Mucosa of descending colon (tissue), 3 donors: ENCODE measurements around the gene ZCCHC10. TPM values are rescaled to one million over a fixed set of nuclear protein-coding genes. Genes with fewer than 3 reads are reported as not detected.
"Not testable (repeated sequence)": the region's sequence is repeated elsewhere in the genome, so short reads cannot be mapped to it uniquely, and the experiment has no call there.

ENCODE experiments used
- ATAC-seq: fragments of 200-7000 bp; cut with Tn5 transposase; one replicate; pipeline ENCODE4 v1.9.1; 2020; ENCODE audit warnings: mild to moderate bottlenecking, moderate library complexity
- DNase-seq, 3 donors: peaks; one replicate each; pipeline ENCODE4 v3.0.0-alpha.2; 2020
- H3K36me3 ChIP-seq: fragments of 200-600 bp; one replicate; pipeline ENCODE4 v1.8.0; 2021; ENCODE audit warnings: low read depth, mild to moderate bottlenecking
- H3K4me1 ChIP-seq: fragments of 200-600 bp; one replicate; pipeline ENCODE4 v1.8.0; 2021; ENCODE audit warnings: low read depth, mild to moderate bottlenecking
- H3K4me3 ChIP-seq: fragments of 200-600 bp; one replicate; pipeline ENCODE4 v1.8.0; 2021; ENCODE audit warnings: mild to moderate bottlenecking
- H3K9me3 ChIP-seq: fragments of 200-600 bp; one replicate; pipeline ENCODE4 v1.8.0; 2021; ENCODE audit warnings: mild to moderate bottlenecking
- CTCF ChIP-seq: fragments of 200-600 bp; IDR thresholded peaks from one replicate; pipeline ENCODE4 v1.8.0; 2022; ENCODE audit warnings: antibody characterized with exemption, mild to moderate bottlenecking
- intact Hi-C, 2 donors: fragments of 100-400 bp; cut with DNase I in 1 of 2; cut with micrococcal nuclease in 1 of 2; formaldehyde crosslinking; loops; one replicate each; pipeline versions ENCODE4 v1.11.0 to v1.11.1; 2022; cut with DNase I, micrococcal nuclease
- total RNA-seq, 3 donors: library from RNA; stranded (reverse); fragmentation: NEBNext Ultra II Directional in 2 of 3; extraction: Animal tissue kit (Norgen Biotek cat#: 25700) in 2 of 3; gene quantifications; one replicate each; pipeline versions ENCODE4 v1.2.1 to v1.2.4, GENCODE V29; 2021 to 2023
- donor health status: DM: no; HTN: no; CAD: no; lungs with moderate emphysema.
- donor health status: DM: no; HTN: no; CAD: no.
- donor health status: DM: no; HTN: yes; CAD: no.

ZCCHC10 gene
- total RNA-seq, 3 donors from 2014 or later = 20.4 to 35.0 (median 29.2) TPM

- ATAC-seq = no peak
- no peak for TF ChIP-seq CTCF
- intact Hi-C loops = no loop called here
Measured at GRCh38 chr5:133026664-133027153, 360 bp upstream of the ZCCHC10 start.

GRCh38 chr5:133019471-133019870 lies 6.9 kb downstream of the ZCCHC10 start:
- DNase-seq, H3K4me1 ChIP-seq, intact Hi-C loops, H3K9me3 ChIP-seq, H3K36me3 ChIP-seq, ATAC-seq, H3K4me3 ChIP-seq: not testable (repeated sequence)

More at GRCh38 chr5:133026664-133027153, 360 bp upstream of the ZCCHC10 start:
- Histone ChIP-seq H3K4me1 (peaks cover 17% of the 10 kb centered on the region), H3K9me3 (no peaks in the 10 kb centered on the region), H3K4me3 (no peak overlapping the region), H3K36me3 (no peaks in the 10 kb centered on the region)
- DNase-seq = no peak

DNA sequence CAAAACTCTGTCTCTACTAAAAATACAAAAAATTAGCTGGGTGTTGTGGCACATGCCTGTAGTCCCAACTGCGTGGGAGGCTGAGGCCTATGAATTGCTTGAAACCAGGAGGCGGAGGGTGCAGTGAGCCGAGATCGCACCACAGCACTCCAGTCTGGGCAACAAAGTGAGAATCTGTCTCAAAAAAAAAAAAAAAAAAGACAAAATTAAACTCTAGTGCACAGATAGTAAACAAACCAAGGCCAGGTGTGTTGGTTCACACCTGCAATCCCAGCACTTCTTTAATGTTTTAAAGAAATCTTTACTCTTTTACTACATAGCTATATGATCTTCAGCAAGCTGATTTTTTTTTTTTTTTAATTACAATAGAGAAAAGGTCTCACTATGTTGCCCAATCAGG lies 8.4 kb downstream of the ZCCHC10 start:
- DNase-seq = no peak
- ATAC-seq = no peak
- H3K36me3 ChIP-seq = no peaks in the 10 kb centered on the region

GRCh38 chr5:133015466-133015865 lies 10.9 kb downstream of the ZCCHC10 start:
- intact Hi-C loops = no loop called here
- DNase-seq = no peak
- Histone ChIP-seq H3K4me3 (no peak overlapping the region), H3K36me3 (no peaks in the 10 kb centered on the region), H3K9me3 (no peaks in the 10 kb centered on the region), H3K4me1 (peaks cover 6% of the 10 kb centered on the region)
- no peak for TF ChIP-seq CTCF
- no peak for ATAC-seq

More for the DNA sequence above, 8.4 kb downstream of the ZCCHC10 start:
- peaks cover 6% of the 10 kb centered on the region for H3K4me1 ChIP-seq
- no peaks in the 10 kb centered on the region for H3K9me3 ChIP-seq
- intact Hi-C loops = no loop called here
- TF ChIP-seq CTCF = no peak
- H3K4me3 ChIP-seq = no peak overlapping the region

DNA sequence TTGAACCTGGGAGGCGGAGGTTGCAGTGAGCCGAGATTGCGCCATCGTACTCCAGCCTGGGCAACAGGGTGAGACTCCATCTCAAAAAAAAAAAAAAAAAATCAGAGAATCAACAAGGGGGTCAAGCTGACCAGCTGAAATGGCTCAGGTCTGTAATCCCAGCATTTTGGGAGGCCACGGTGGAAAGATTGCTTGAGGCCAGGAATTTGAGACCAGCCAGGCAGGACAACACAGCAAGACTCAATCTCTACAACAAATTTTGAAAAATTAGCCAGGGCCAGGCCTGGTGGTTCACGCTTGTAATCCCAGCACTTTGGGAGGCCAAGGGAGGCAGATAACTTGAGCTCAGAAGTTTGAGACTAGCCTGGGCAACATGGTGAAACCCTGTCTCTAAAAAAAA lies 17.9 kb downstream of the ZCCHC10 start:
- ATAC-seq, DNase-seq, H3K36me3 ChIP-seq, H3K4me3 ChIP-seq, H3K4me1 ChIP-seq, H3K9me3 ChIP-seq, intact Hi-C loops: not testable (repeated sequence)

GRCh38 chr5:133006653-133007052 lies 19.7 kb downstream of the ZCCHC10 start:
- DNase-seq = no peak
- ATAC-seq = no peak
- Histone ChIP-seq H3K4me1 (no peaks in the 10 kb centered on the region), H3K9me3 (no peaks in the 10 kb centered on the region), H3K4me3 (no peak overlapping the region), H3K36me3 (no peaks in the 10 kb centered on the region)
- no peak for TF ChIP-seq CTCF
- intact Hi-C loops = no loop called here

- no peak for TF ChIP-seq CTCF
- ATAC-seq = peak; percentile 24
Measured at GRCh38 chr5:132999246-132999645, 27.1 kb downstream of the ZCCHC10 start.

More at GRCh38 chr5:132999246-132999645, 27.1 kb downstream of the ZCCHC10 start:
- H3K9me3 ChIP-seq = no peaks in the 10 kb centered on the region
- H3K4me1 ChIP-seq = no peaks in the 10 kb centered on the region
- H3K36me3 ChIP-seq = no peaks in the 10 kb centered on the region
- intact Hi-C loops = no loop called here
- no peak for DNase-seq
- H3K4me3 ChIP-seq = no peak overlapping the region
